Neuronal stem cell (in vitro differentiated cells): ENCODE measurements around the gene DRICH1.
"Not testable (repeated sequence)": the region's sequence is repeated elsewhere in the genome, so short reads cannot be mapped to it uniquely, and the experiment has no call there.

Experiments
- DNase-seq: peaks from one replicate; pipeline ENCODE4 v3.0.0-alpha.2; 2013; ENCODE audit warnings: low spot score
- H2AFZ ChIP-seq: one replicate; pipeline ENCODE4 v1.6.1; 2013; ENCODE audit warnings: mild to moderate bottlenecking, low read length, inconsistent platforms
- H2AK5ac ChIP-seq: 2 replicates; pipeline ENCODE4 v1.6.1; 2013; ENCODE audit warnings: low read depth, mild to moderate bottlenecking, inconsistent platforms, low read length, moderate library complexity, mixed read lengths
- H2BK120ac ChIP-seq: 2 replicates; pipeline ENCODE4 v1.6.1; 2013; ENCODE audit warnings: low read depth, mild to moderate bottlenecking, inconsistent platforms, low read length, moderate library complexity, mixed read lengths
- H2BK12ac ChIP-seq: one replicate; pipeline ENCODE4 v1.6.1; 2013; ENCODE audit warnings: low read length, inconsistent platforms
- H2BK15ac ChIP-seq: 2 replicates; pipeline ENCODE4 v1.6.1; 2013; ENCODE audit warnings: mild to moderate bottlenecking, low read length, inconsistent platforms, mixed read lengths
- H2BK5ac ChIP-seq: one replicate; pipeline ENCODE4 v1.6.1; 2013; ENCODE audit warnings: inconsistent platforms, mild to moderate bottlenecking, low read length, moderate library complexity
- H3K14ac ChIP-seq: one replicate; pipeline ENCODE4 v1.6.1; 2013; ENCODE audit warnings: low read length, inconsistent platforms
- H3K18ac ChIP-seq: 2 replicates; pipeline ENCODE4 v1.6.1; 2013; ENCODE audit warnings: low read length, inconsistent platforms
- H3K23ac ChIP-seq: 2 replicates; pipeline ENCODE4 v1.6.1; 2013; ENCODE audit warnings: low read depth, mild to moderate bottlenecking, mixed read lengths, low read length, inconsistent platforms; ENCODE audit not compliant: poor library complexity
- H3K27ac ChIP-seq: replicated peaks from 3 replicates; pipeline ENCODE4 v1.5.1; 2013; ENCODE audit warnings: low read length, inconsistent platforms
- H3K27me3 ChIP-seq, 3 experiments: 2 replicates each; pipeline ENCODE4 v1.6.1; 2013; ENCODE audit warnings: low read length in 3 of 3, mild to moderate bottlenecking in 2 of 3, inconsistent platforms in 1 of 3, low read depth in 1 of 3, mixed read lengths in 1 of 3, moderate library complexity in 1 of 3; ENCODE audit not compliant: control insufficient read depth in 3 of 3, insufficient read depth in 3 of 3
- H3K36me3 ChIP-seq, 2 donors: replicated peaks in 1 of 2; 2 replicates each; pipeline ENCODE4 v1.6.1; 2013; ENCODE audit warnings: low read length in 2 of 2; ENCODE audit not compliant: control insufficient read depth in 2 of 2, insufficient read depth in 2 of 2
- H3K4ac ChIP-seq: 2 replicates; pipeline ENCODE4 v1.6.1; 2013; ENCODE audit warnings: inconsistent platforms, mild to moderate bottlenecking, low read length, moderate library complexity
- H3K4me1 ChIP-seq, 2 donors: 1 replicate in 1 of 2; 2 replicates in 1 of 2; pipeline ENCODE4 v1.6.1; 2013; ENCODE audit warnings: low read length in 2 of 2, low read depth in 1 of 2; ENCODE audit not compliant: control insufficient read depth in 2 of 2, insufficient read depth in 1 of 2
- H3K4me2 ChIP-seq: one replicate; pipeline ENCODE4 v1.6.1; 2013; ENCODE audit warnings: mild to moderate bottlenecking, low read length, inconsistent platforms; ENCODE audit not compliant: insufficient read depth, poor library complexity, severe bottlenecking
- H3K4me3 ChIP-seq, 2 donors: 2 replicates each; pipeline ENCODE4 v1.5.1; 2013; ENCODE audit warnings: low read length in 2 of 2, mild to moderate bottlenecking in 2 of 2, inconsistent platforms in 1 of 2, moderate library complexity in 1 of 2
- H3K79me1 ChIP-seq: one replicate; pipeline ENCODE4 v1.6.1; 2013; ENCODE audit warnings: low read depth, mild to moderate bottlenecking, inconsistent platforms, low read length, moderate library complexity
- H3K9ac ChIP-seq: one replicate; pipeline ENCODE4 v1.6.1; 2013; ENCODE audit warnings: mild to moderate bottlenecking, low read depth, low read length, inconsistent platforms; ENCODE audit not compliant: poor library complexity
- H3K9me3 ChIP-seq, 2 donors: replicated peaks in 1 of 2; 2 replicates each; pipeline versions ENCODE3 to v1.6.1; 2013; ENCODE audit warnings: low read length in 2 of 2, mild to moderate bottlenecking in 2 of 2, inconsistent platforms in 1 of 2, low read depth in 1 of 2, mixed read lengths in 1 of 2, moderate library complexity in 1 of 2; ENCODE audit not compliant: control insufficient read depth in 2 of 2, insufficient read depth in 1 of 2
- H4K8ac ChIP-seq: one replicate; pipeline ENCODE4 v1.6.1; 2013; ENCODE audit warnings: low read depth, mild to moderate bottlenecking, inconsistent platforms, low read length, moderate library complexity
- H4K91ac ChIP-seq: one replicate; pipeline ENCODE4 v1.6.1; 2013; ENCODE audit warnings: low read length, low read depth, mild to moderate bottlenecking, inconsistent platforms; ENCODE audit not compliant: poor library complexity
- WGBS, 2 donors: extraction: QIAGEN DNeasy Blood & Tissue Kit; methylation state at CpG; one replicate each; pipeline ENCODE4 v1.1.7; 2013; ENCODE audit warnings: missing lambda C conversion rate in 2 of 2, mixed read lengths in 1 of 2; ENCODE audit not compliant: insufficient read length in 2 of 2, insufficient replicate concordance in 1 of 2; ENCODE audit errors: extremely low coverage in 2 of 2; 5-methylcytosine and 5-hydroxymethylcytosine counted together

The DRICH1 gene

GRCh38 chr22:23595904-23596303, 36.2 kb downstream of the DRICH1 start:
- DNase-seq, H3K4me1 ChIP-seq, H3K23ac ChIP-seq, H2BK5ac ChIP-seq, H3K79me1 ChIP-seq, H3K27ac ChIP-seq, H3K18ac ChIP-seq, H3K4me3 ChIP-seq, H3K9ac ChIP-seq, H4K8ac ChIP-seq, H3K14ac ChIP-seq, H3K4me2 ChIP-seq, H4K91ac ChIP-seq, H3K4ac ChIP-seq, H2BK15ac ChIP-seq, H2BK12ac ChIP-seq, H3K36me3 ChIP-seq, H3K27me3 ChIP-seq, H2AK5ac ChIP-seq, H3K9me3 ChIP-seq, H2BK120ac ChIP-seq, H2AFZ ChIP-seq: not testable (repeated sequence)
- no CpG with 5 or more reads among the region's 6 CpGs for WGBS, 2 donors

DNA sequence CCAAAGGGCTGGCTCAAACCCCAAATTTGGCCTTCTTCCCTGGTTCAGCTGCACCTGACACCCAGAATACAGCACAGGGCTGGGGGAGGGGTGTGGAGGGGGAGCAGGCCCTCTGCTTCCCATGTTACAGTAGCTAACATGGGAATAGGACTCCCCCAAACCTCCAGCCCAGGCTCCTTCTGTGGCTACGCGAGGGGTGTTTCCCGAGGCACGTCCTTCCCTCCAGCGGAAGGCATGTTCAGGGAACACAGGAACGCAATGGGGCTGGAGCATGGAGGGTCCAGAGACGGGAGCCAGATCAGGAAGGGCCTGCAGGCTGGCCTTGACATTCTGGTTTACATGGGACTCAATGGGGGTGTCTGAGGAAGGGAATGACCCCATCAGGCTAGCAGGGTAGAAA, 40.3 kb downstream of the DRICH1 start:
- no peak overlapping the region for H2BK12ac ChIP-seq
- no peak overlapping the region for H3K23ac ChIP-seq
- no peak overlapping the region for H2BK15ac ChIP-seq
- H3K4me3 ChIP-seq, result no peak overlapping the region
- H2BK5ac ChIP-seq, result no peak overlapping the region
- no peaks in the 10 kb centered on the region for H3K9me3 ChIP-seq
- no peaks in the 10 kb centered on the region for H3K79me1 ChIP-seq
- no peak overlapping the region for H3K18ac ChIP-seq
- peaks cover 0 to 5% (median 0%) of the 10 kb centered on the region in 3 experiments for H3K27me3 ChIP-seq
- H3K36me3 ChIP-seq, result no peaks in the 10 kb centered on the region
- DNase-seq, result no peak
- no peak overlapping the region for H2AK5ac ChIP-seq
- H4K91ac ChIP-seq, result no peak overlapping the region
- no peak overlapping the region for H4K8ac ChIP-seq
- no peak overlapping the region for H3K27ac ChIP-seq
- no peaks in the 10 kb centered on the region for H3K4me1 ChIP-seq
- no peak overlapping the region for H2BK120ac ChIP-seq
- H3K4ac ChIP-seq, result no peak overlapping the region
- no CpG with 5 or more reads among the region's 7 CpGs for WGBS, 2 donors
- no peak overlapping the region for H3K9ac ChIP-seq
- H2AFZ ChIP-seq, result no peak overlapping the region
- H3K4me2 ChIP-seq, result no peak overlapping the region
- no peak overlapping the region for H3K14ac ChIP-seq

DNA sequence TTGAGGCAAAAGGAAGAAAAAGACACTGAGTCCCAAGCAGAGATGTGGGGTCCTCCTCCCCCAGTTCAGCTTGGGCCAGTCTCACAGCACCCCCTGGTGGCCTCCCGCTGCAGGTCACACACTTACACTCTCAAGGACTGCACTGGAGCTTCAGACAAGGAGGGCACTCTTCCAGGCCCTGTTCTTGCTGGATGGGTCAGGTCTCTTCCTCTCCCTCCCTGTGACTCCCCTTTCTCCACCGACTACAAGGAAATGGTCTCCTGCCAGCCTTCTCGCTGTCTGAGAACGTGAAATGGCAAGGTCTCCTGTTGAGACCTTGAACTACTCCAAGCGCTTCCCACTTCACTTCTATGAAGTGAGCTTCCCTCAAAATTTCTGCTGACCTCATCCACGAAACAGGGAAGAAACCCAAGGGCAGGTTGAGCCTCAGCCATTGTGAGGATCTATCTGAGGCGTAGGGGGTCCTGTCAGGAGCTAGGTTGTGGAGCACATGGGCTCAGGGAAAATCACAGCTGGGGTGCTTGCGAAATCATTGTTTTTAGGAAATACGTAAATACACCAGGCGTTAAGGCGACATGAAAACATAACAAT, 40.8 kb downstream of the DRICH1 start:
- DNase-seq, result peak; percentile 60
- Histone ChIP-seq H2BK12ac (no peak overlapping the region), H3K36me3 (no peaks in the 10 kb centered on the region), H2BK5ac (no peak overlapping the region), H3K18ac (no peak overlapping the region), H2BK15ac (no peak overlapping the region), H3K79me1 (no peaks in the 10 kb centered on the region), H3K4me1 (no peaks in the 10 kb centered on the region), H2AFZ (no peak overlapping the region), H3K14ac (no peak overlapping the region), H4K91ac (no peak overlapping the region), H3K4me3 (no peak overlapping the region), H3K4ac (no peak overlapping the region), H2BK120ac (no peak overlapping the region), H3K27ac (no peak overlapping the region), H4K8ac (no peak overlapping the region), H3K4me2 (no peak overlapping the region), H3K23ac (no peak overlapping the region), H3K9me3 (no peaks in the 10 kb centered on the region), H3K27me3 (peaks cover 0 to 5% (median 0%) of the 10 kb centered on the region in 3 experiments), H3K9ac (no peak overlapping the region), H2AK5ac (no peak overlapping the region)
- no CpG with 5 or more reads among the region's 11 CpGs for WGBS, 2 donors

- H3K36me3 ChIP-seq, result no peaks in the 10 kb centered on the region
- H3K9me3 ChIP-seq, result no peaks in the 10 kb centered on the region
- H2BK120ac ChIP-seq, result no peak overlapping the region
- DNase-seq, result no peak
- no peak overlapping the region for H3K4me3 ChIP-seq
- H3K27ac ChIP-seq, result no peak overlapping the region
- no peaks in the 10 kb centered on the region for H3K4me1 ChIP-seq
- peak overlapping the region; percentile 15 for H3K18ac ChIP-seq
- peaks cover 0 to 8% (median 0%) of the 10 kb centered on the region in 3 experiments for H3K27me3 ChIP-seq
- no peak overlapping the region for H3K9ac ChIP-seq
- peaks cover 4% of the 10 kb centered on the region for H3K79me1 ChIP-seq
- H3K23ac ChIP-seq, result no peak overlapping the region
- H2BK15ac ChIP-seq, result no peak overlapping the region
- no peak overlapping the region for H3K4me2 ChIP-seq
- no peak overlapping the region for H2AK5ac ChIP-seq
- H2BK12ac ChIP-seq, result no peak overlapping the region
- H2BK5ac ChIP-seq, result no peak overlapping the region
- no CpG with 5 or more reads among the region's 6 CpGs for WGBS, 2 donors
- no peak overlapping the region for H2AFZ ChIP-seq
- no peak overlapping the region for H3K14ac ChIP-seq
- H4K8ac ChIP-seq, result no peak overlapping the region
- no peak overlapping the region for H3K4ac ChIP-seq
- no peak overlapping the region for H4K91ac ChIP-seq
Measured at GRCh38 chr22:23583836-23584235, 48.3 kb downstream of the DRICH1 start.
